Measurements from ENCODE around the gene ZBTB26. TPM values are rescaled to one million over a fixed set of nuclear protein-coding genes. Genes with fewer than 3 reads are reported as not detected.

Gene ZBTB26
- total RNA-seq, 1 donor from 2014 or later = 9.8 TPM

DNA sequence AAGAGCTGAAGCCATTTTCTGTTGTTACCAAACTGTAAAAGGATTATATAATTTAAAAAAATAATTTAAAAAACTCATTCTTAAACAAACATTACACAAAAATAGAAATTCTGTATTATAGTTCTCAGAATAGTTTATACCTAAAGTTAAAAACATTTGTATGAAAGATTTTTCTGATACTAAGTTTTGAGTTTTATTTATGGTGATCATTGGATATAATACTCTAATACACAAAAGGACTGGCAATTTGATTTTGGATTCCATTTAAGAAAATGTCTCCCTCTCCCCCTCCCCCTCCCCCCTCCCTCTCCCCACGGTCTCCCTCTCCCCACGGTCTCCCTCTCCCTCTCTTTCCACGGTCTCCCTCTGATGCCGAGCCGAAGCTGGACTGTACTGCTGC is 65.2 kb downstream of the ZBTB26 start:
- H3K27ac Mint-ChIP-seq (ENCODE audit: unreplicated experiment) = no peak overlapping the region
- TF ChIP-seq, protein P1, sequence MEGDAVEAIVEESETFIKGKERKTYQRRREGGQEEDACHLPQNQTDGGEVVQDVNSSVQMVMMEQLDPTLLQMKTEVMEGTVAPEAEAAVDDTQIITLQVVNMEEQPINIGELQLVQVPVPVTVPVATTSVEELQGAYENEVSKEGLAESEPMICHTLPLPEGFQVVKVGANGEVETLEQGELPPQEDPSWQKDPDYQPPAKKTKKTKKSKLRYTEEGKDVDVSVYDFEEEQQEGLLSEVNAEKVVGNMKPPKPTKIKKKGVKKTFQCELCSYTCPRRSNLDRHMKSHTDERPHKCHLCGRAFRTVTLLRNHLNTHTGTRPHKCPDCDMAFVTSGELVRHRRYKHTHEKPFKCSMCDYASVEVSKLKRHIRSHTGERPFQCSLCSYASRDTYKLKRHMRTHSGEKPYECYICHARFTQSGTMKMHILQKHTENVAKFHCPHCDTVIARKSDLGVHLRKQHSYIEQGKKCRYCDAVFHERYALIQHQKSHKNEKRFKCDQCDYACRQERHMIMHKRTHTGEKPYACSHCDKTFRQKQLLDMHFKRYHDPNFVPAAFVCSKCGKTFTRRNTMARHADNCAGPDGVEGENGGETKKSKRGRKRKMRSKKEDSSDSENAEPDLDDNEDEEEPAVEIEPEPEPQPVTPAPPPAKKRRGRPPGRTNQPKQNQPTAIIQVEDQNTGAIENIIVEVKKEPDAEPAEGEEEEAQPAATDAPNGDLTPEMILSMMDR (IDR thresholded peaks at IDR 0.05; ENCODE audit: unreplicated experiment) = no peak
- no peaks in the 10 kb centered on the region for H3K4me1 Mint-ChIP-seq (ENCODE audit: unreplicated experiment)
- DNase-seq (ENCODE audit: low spot score) = no peak
- H3K4me3 Mint-ChIP-seq (ENCODE audit: unreplicated experiment) = no peak overlapping the region
- peaks cover 34% of the 10 kb centered on the region for H3K36me3 Mint-ChIP-seq (ENCODE audit: low read depth, unreplicated experiment)
- H3K9me3 Mint-ChIP-seq (ENCODE audit: unreplicated experiment) = no peaks in the 10 kb centered on the region
- H3K27me3 Mint-ChIP-seq (ENCODE audit: unreplicated experiment) = peaks cover 2% of the 10 kb centered on the region

Other genes starting within 250 kb of the ZBTB26 start
- not detected for gene OR1L4, start 207.5 kb downstream of the ZBTB26 start, total RNA-seq (ENCODE audit: unreplicated experiment)
- not detected for gene OR1L6, start 189.2 kb downstream of the ZBTB26 start, total RNA-seq (ENCODE audit: unreplicated experiment)
- gene OR5C1, start 142.6 kb downstream of the ZBTB26 start, total RNA-seq (ENCODE audit: unreplicated experiment) = not detected
- gene OR1K1, start 131.4 kb downstream of the ZBTB26 start, total RNA-seq (ENCODE audit: unreplicated experiment) = not detected
- 28.4 TPM for gene PDCL, start 102.9 kb downstream of the ZBTB26 start, total RNA-seq (ENCODE audit: unreplicated experiment)
- gene RC3H2, start 26.2 kb downstream of the ZBTB26 start, total RNA-seq (ENCODE audit: unreplicated experiment) = 66.8 TPM
- 7.4 TPM for gene ZBTB6, start 18.2 kb downstream of the ZBTB26 start, total RNA-seq (ENCODE audit: unreplicated experiment)
- gene RABGAP1, start 9.5 kb upstream of the ZBTB26 start, total RNA-seq (ENCODE audit: unreplicated experiment) = 58.2 TPM
- gene GPR21, start 102.2 kb upstream of the ZBTB26 start, total RNA-seq (ENCODE audit: unreplicated experiment) = 1.8 TPM